IPS DF 6.9 (cell line): ENCODE measurements around the gene CD226.
"Not testable (repeated sequence)": the region's sequence is repeated elsewhere in the genome, so short reads cannot be mapped to it uniquely, and the experiment has no call there.

Experiments used
- DNase-seq: peaks from one replicate; pipeline ENCODE4 v3.0.0-alpha.2; 2013; ENCODE audit warnings: low read depth, low spot score
- H3K27ac ChIP-seq: one replicate; pipeline ENCODE4 v1.5.1; 2013; ENCODE audit warnings: low read length, control low read depth
- H3K27me3 ChIP-seq: 2 replicates; pipeline ENCODE4 v1.6.1; 2013; ENCODE audit warnings: mild to moderate bottlenecking, low read length; ENCODE audit not compliant: control insufficient read depth, insufficient read depth
- H3K36me3 ChIP-seq: 2 replicates; pipeline ENCODE4 v1.6.1; 2013; ENCODE audit warnings: low read length; ENCODE audit not compliant: control insufficient read depth, insufficient read depth
- H3K4me1 ChIP-seq: 2 replicates; pipeline ENCODE4 v1.6.1; 2013; ENCODE audit warnings: low read length; ENCODE audit not compliant: control insufficient read depth, insufficient read depth
- H3K4me3 ChIP-seq: 2 replicates; pipeline ENCODE4 v1.5.1; 2013; ENCODE audit warnings: mild to moderate bottlenecking, low read length
- H3K9me3 ChIP-seq: 2 replicates; pipeline ENCODE4 v1.6.1; 2013; ENCODE audit warnings: low read length, inconsistent platforms; ENCODE audit not compliant: control insufficient read depth, insufficient read depth
- WGBS: extraction: QIAGEN DNeasy Blood & Tissue Kit; methylation state at CpG from one replicate; pipeline ENCODE4 v1.1.7; 2013; ENCODE audit warnings: mixed read lengths, missing lambda C conversion rate; ENCODE audit not compliant: insufficient read length, insufficient coverage; 5-methylcytosine and 5-hydroxymethylcytosine counted together

The CD226 gene

DNA sequence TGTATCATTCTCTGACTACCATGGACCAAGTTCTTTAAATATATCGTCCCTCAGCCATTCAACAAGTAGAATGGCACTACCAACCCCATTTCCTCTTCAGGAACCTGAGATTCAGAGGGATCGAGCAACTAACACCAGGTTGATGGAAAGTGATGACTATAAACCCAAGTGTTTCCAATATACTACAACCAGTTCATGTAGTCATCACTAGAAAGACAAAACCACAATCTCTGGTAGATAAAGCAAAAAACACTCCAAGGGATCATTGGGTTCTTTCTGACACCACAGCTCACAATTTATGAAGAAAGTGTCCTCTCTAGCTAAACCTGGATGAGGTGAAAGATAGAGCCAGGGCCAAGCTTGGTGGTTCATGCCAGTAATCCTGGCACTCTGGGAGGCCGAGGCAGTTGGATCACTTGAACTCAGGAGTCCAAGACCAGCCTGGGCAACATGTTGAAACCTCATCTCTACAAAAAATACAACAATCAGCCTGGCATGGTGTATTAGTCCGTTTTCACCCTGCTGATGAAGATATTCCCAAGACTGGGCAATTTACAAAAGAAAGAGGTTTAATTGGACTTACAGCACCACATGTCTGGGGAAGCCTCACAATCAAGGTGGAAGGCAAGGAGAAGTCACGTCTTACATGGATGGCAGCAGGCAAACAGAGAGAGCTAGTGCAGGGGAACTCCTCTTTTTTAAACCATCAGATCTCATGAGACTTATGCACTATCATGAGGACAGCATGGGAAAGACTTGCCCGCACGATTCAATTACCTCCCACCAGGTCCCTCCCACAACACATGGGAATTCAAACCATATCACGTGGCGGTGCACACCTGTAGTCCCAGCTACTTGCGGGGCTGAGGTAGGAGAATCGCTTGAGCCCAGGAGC is 2.2 kb downstream of the CD226 start:
- no peak for DNase-seq
- Histone ChIP-seq H3K27me3 (no peaks in the 10 kb centered on the region), H3K36me3 (no peaks in the 10 kb centered on the region), H3K9me3 (no peaks in the 10 kb centered on the region), H3K27ac (no peak overlapping the region), H3K4me1 (no peaks in the 10 kb centered on the region), H3K4me3 (no peak overlapping the region)
- WGBS: no CpG with 5 or more reads among the region's 11 CpGs

DNA sequence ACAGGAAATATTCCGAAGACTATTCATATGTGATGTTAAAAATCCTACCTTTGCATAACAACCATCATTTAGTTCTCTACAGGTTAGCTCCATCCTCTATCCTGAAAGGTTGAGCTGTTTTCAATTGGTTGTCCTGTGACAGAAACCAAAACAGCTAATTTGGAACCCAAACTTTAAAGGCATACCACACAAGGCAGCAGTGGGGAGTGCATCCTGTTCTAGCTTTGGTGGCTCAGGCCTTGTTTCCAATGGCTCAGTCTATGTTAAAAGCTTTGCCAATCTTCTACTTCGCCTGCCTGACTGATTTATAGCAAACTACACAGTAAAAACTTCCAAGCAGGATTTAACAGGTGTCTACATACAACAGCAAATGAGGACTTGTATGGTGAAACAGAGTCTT is 3.2 kb downstream of the CD226 start:
- Histone ChIP-seq H3K36me3 (no peaks in the 10 kb centered on the region), H3K4me3 (no peak overlapping the region), H3K27ac (no peak overlapping the region), H3K9me3 (no peaks in the 10 kb centered on the region), H3K4me1 (no peaks in the 10 kb centered on the region), H3K27me3 (no peaks in the 10 kb centered on the region)
- no peak for DNase-seq
- WGBS: no CpG with 5 or more reads among the region's 2 CpGs

DNA sequence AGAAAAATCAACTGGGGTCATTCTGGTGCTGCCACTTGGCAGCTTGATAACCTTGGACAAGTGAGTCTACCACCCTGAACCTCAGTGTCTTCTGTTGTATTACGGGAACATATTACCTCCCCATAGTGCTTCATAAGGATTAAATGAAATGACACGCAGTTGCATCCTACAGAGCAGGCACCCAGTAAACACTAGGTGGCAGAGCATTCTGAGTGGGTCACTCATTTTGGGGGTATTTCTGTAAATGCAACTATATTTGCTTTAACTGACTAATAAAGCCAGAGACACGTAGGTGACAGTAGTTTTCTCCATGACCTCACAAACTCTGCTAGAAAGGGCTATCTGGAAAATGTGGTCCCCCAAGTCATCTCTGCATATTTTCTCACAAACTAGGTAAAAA is 4.7 kb downstream of the CD226 start:
- no CpG with 5 or more reads among the region's 3 CpGs for WGBS
- no peaks in the 10 kb centered on the region for H3K4me1 ChIP-seq
- no peak for DNase-seq
- no peaks in the 10 kb centered on the region for H3K36me3 ChIP-seq
- H3K9me3 ChIP-seq: no peaks in the 10 kb centered on the region
- H3K27ac ChIP-seq: no peak overlapping the region
- H3K4me3 ChIP-seq: no peak overlapping the region
- H3K27me3 ChIP-seq: no peaks in the 10 kb centered on the region

DNA sequence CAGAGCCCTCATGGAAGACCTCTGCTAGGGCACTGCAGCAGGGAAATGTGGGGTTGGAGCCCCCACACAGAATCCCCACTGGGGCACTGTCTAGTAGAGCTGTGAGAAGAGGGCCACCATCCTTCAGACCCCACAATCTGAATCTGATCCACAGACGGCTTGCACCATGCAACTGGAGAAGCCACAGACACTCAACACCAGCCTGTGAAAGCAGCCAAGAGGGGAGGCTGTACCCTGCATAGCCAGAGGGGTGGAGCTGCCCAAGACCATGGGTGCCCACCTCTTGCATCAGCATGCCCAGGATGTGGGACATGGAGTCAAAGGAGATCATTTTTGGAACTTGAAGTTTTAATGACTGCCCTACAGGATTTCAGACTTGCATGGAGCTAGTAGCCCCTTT is 6.5 kb downstream of the CD226 start:
- Histone ChIP-seq H3K4me3 (no peak overlapping the region), H3K4me1 (no peaks in the 10 kb centered on the region), H3K27me3 (no peaks in the 10 kb centered on the region), H3K27ac (no peak overlapping the region), H3K36me3 (no peaks in the 10 kb centered on the region), H3K9me3 (no peaks in the 10 kb centered on the region)
- no CpG with 5 or more reads among the region's 1 CpG for WGBS
- no peak for DNase-seq

DNA sequence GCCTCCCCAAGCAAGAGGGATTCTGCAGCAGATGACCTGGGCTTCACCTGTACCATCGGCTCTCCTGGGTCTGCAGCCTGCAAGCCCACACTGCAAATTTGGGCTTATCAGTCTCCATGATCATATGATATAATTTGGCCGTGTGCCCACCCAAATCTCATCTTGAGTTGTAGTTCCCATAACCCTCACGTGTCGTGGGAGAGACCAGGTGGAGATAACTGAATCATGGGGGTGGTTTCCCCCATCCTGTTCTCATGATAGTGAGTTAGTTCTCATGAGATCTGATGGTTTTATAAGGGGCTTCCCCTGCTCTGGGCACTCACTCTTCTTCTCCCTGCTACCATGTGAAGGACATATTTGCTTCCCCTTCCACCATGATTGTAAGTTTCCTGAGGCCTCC is 7.9 kb downstream of the CD226 start:
- WGBS: no CpG with 5 or more reads among the region's 4 CpGs
- H3K36me3 ChIP-seq: not testable (repeated sequence)

DNA sequence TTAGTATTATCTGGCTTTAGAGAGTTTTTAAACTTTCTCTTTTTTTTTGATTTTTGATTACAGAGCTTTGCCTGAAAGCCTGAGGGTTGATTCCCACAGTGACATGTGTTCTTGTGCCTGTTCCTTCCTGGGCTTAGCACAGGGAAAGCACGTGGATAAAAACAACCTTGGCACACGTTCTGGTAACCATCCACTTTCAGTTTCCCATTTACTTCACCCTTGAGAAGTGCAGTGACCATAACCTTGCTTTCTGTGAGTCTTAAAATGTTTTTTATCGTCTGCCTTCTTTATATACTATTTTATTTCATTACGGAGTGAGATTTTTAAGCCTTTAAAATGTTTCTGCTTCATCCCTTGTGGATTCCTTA is 11.5 kb downstream of the CD226 start:
- no CpG with 5 or more reads among the region's 4 CpGs for WGBS
- DNase-seq: no peak
- H3K36me3 ChIP-seq: no peaks in the 10 kb centered on the region
- H3K27ac ChIP-seq: no peak overlapping the region
- no peak overlapping the region for H3K4me3 ChIP-seq
- H3K4me1 ChIP-seq: no peaks in the 10 kb centered on the region
- H3K27me3 ChIP-seq: no peaks in the 10 kb centered on the region
- no peaks in the 10 kb centered on the region for H3K9me3 ChIP-seq

More for the DNA sequence above, 7.9 kb downstream of the CD226 start:
- not testable (repeated sequence) for H3K4me3 ChIP-seq, H3K27me3 ChIP-seq, H3K27ac ChIP-seq, DNase-seq, H3K9me3 ChIP-seq, H3K4me1 ChIP-seq

DNA sequence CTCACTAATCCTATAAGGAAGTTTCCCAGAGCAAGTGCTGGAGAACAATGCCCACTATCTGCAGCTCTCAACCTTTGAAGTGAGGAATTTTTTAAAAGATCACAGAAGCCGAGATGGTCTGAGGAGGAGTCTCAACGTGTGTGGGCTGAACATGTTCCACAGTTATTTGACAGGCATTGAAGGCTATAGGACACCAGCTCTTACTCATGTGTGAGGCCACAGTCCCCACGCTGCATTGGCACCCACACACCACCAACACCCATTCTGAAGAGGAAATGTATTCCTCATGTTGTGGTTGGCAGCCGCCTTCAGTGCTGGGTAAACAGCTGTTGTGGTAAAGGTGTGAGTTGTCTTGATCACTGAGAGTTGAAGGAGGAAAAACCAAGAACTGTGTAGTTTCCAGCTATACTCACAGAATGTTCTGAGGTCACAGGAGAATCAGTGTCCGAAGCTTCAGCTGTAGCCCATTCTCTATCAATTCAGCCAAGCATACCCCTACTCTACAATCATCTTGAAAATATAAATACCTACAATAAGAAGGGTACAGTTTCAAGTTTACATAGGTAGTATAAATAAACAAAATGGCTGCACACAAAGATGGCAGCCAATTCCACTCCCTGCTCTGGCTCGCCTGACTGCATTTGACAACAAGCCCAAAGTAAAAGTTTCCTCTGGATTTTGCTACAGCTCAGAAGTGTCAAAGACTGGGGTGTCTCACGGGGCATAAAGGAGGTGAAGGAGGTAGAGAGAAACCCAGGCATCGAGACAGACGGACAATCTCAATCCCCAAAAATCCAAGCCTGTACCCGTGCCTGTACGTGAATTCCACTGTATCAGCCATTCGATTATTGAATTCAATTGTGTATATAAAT is 12.1 kb downstream of the CD226 start:
- Histone ChIP-seq H3K27me3 (no peaks in the 10 kb centered on the region), H3K4me3 (no peak overlapping the region), H3K4me1 (no peaks in the 10 kb centered on the region), H3K36me3 (no peaks in the 10 kb centered on the region), H3K9me3 (no peaks in the 10 kb centered on the region), H3K27ac (no peak overlapping the region)
- no CpG with 5 or more reads among the region's 12 CpGs for WGBS
- DNase-seq: no peak

DNA sequence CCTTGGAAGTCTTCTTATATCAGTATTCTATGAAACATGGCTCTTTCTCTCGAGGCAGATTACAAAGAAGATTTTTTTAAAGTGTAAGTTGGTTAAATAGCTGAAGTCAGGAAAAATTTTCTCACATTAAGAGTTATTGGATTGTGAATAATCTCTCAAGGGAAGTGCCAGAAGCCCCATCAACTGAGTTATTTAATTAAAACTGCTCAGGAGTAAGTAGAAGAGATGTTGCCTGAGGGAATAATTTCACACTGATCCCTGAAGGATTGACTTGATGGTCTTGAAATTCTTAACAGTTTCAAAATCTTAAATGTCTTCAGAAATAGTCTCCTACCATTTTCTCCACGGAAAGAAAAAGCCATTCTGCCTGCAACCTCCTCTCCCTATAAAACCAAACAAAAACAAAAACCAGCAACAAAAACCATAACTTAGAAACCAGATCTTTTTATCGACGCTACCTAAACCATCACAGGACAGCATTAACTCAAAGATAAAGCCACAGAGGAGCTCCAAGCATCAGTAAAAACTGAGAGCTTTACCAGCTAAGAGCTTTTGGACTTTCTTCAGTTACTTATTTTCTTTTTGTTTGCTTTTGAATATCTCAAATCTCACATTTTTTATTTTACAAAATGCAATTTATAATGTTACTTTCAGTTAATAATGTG is 12.9 kb downstream of the CD226 start:
- Histone ChIP-seq H3K9me3 (no peaks in the 10 kb centered on the region), H3K27ac (no peak overlapping the region), H3K4me3 (no peak overlapping the region), H3K4me1 (no peaks in the 10 kb centered on the region), H3K27me3 (no peaks in the 10 kb centered on the region), H3K36me3 (no peaks in the 10 kb centered on the region)
- 100% methylated on average over 2 of the region's 4 CpGs for WGBS
- DNase-seq: no peak

DNA sequence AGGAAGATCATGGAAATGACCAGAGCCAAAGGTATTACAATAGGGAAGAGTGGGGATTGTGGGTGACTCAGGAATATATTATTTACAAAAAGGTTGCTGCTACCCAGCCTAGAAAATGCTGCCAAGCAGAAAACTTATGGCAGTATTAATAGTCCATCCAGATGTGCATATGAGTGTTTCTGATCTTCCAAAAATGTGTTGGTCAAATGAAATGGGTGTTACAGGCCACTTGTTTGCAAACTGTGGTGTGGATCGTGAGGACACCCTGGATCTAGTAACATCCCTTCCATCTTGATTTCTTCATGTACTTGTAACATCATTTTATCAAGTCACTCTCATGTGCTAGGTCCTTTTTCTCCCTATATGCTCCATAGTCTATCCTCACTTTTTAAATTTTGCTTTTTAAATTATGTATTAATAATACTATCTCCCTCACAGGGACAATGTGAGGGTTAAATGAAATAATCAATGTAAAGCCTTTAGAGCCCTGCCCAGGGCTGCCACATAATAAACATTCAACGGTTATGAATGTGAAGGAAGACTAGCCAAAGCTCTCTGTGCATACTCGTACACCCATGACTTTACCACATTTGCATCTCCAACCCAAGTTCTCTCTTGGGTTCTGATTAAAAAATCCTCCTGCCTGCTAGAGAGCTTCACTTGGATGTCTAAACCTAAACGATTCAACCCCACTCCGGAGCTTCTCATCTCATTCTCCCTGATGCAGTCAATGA is 18.5 kb downstream of the CD226 start:
- DNase-seq: no peak
- no peak overlapping the region for H3K4me3 ChIP-seq
- no CpG with 5 or more reads among the region's 5 CpGs for WGBS
- H3K27me3 ChIP-seq: no peaks in the 10 kb centered on the region
- H3K27ac ChIP-seq: no peak overlapping the region
- H3K9me3 ChIP-seq: no peaks in the 10 kb centered on the region
- no peaks in the 10 kb centered on the region for H3K36me3 ChIP-seq
- H3K4me1 ChIP-seq: no peaks in the 10 kb centered on the region

DNA sequence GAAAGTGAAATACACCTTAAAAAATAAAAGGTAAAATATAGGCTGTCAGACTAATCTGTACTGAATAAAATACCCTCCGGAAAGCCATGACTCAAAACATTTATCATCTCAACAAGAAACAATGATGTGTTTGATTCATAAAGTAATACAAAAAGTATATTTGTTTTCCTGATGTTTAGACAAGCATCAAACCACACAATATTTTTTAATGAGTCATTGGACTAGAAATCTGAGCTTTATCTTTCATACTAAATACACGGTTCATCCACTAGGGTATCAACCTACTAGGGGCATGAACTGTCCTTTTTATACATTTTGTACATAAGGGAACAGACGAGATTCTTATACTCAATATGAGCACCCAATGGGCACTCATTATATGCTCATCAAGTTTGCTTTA is 31.3 kb downstream of the CD226 start:
- Histone ChIP-seq H3K4me1 (no peaks in the 10 kb centered on the region), H3K27me3 (no peaks in the 10 kb centered on the region), H3K36me3 (no peaks in the 10 kb centered on the region), H3K4me3 (no peak overlapping the region), H3K27ac (no peak overlapping the region), H3K9me3 (no peaks in the 10 kb centered on the region)
- no CpG with 5 or more reads among the region's 3 CpGs for WGBS
- no peak for DNase-seq
